Lower leg skin (tissue), 4 donors: ENCODE measurements around the gene RXRA. TPM values are rescaled to one million over a fixed set of nuclear protein-coding genes. Genes with fewer than 3 reads are reported as not detected.

ENCODE experiments used
- DNase-seq, 2 donors: peaks; one replicate each; pipeline ENCODE4 v3.0.0-alpha.2; 2019; ENCODE audit warnings: low spot score in 2 of 2
- H3K4me3 ChIP-seq: fragments of 200-600 bp; sonication (generic); 2 replicates; pipeline ENCODE4 v1.5.1; 2017; ENCODE audit warnings: mild to moderate bottlenecking, low read depth; ENCODE audit not compliant: poor library complexity, severe bottlenecking
- CTCF ChIP-seq, 3 donors: fragments of 450-650 bp; IDR thresholded peaks; one replicate each; pipeline ENCODE4 v1.5.1; 2016; ENCODE audit warnings: antibody characterized with exemption in 3 of 3, mild to moderate bottlenecking in 3 of 3, moderate library complexity in 2 of 3
- POLR2A ChIP-seq, 2 donors: fragments of 450-650 bp; IDR thresholded peaks; one replicate each; pipeline ENCODE4 v1.6.1; 2016 to 2017; ENCODE audit warnings: antibody characterized with exemption in 2 of 2, mild to moderate bottlenecking in 1 of 2, moderate library complexity in 1 of 2
- WGBS, 2 donors: methylation state at CpG; one replicate each; pipeline ENCODE4 v1.1.5; 2018; 5-methylcytosine and 5-hydroxymethylcytosine counted together
- intact Hi-C: fragments of 100-400 bp; cut with DNase I; formaldehyde crosslinking; loops from one replicate; pipeline ENCODE4 v1.15.0; 2023; ENCODE audit warnings: low total_unique reads
- total RNA-seq, 4 donors: library from RNA; depleted of rRNA; stranded (reverse); fragments of >200 nt; gene quantifications; one replicate each; pipeline ENCODE4 v1.1.0, GENCODE V29; 2016

Gene RXRA
- total RNA-seq, 4 donors from 2014 or later: 143 to 242 (median 166) TPM

- DNase-seq: no peak
- intact Hi-C loops: no loop called here
- WGBS, 2 donors: 79 to 84% methylated on average over 5 of the region's 5 CpGs
These were observed 128.2 kb downstream of the RXRA start for GRCh38 chr9:134454476-134454857.

GRCh38 chr9:134455021-134455471 lies 128.8 kb downstream of the RXRA start:
- no peak for TF ChIP-seq CTCF (IDR thresholded peaks at IDR 0.05)
- TF ChIP-seq POLR2A (IDR thresholded peaks at IDR 0.05): no peak
- H3K4me3 ChIP-seq: no peak overlapping the region
- intact Hi-C loops: no loop called here
- DNase-seq: no peak
- 84 to 95% methylated on average over 6 to 12 of the region's 13 CpGs for WGBS, 2 donors

More at GRCh38 chr9:134454476-134454857, 128.2 kb downstream of the RXRA start:
- H3K4me3 ChIP-seq: no peak overlapping the region
- TF ChIP-seq CTCF (IDR thresholded peaks at IDR 0.05): no peak
- TF ChIP-seq POLR2A (IDR thresholded peaks at IDR 0.05): no peak

GRCh38 chr9:134455537-134455933 lies 129.3 kb downstream of the RXRA start:
- WGBS, 2 donors: 72% methylated on average over 15 of the region's 15 CpGs
- H3K4me3 ChIP-seq: no peak overlapping the region
- DNase-seq: no peak
- no peak for TF ChIP-seq CTCF (IDR thresholded peaks at IDR 0.05)
- no peak for TF ChIP-seq POLR2A (IDR thresholded peaks at IDR 0.05)
- intact Hi-C loops: no loop called here

- WGBS, 2 donors: 2 to 3% methylated on average over 26 to 30 of the region's 41 CpGs
- peak in 1 of 2 donors; percentile 10 for TF ChIP-seq POLR2A (IDR thresholded peaks at IDR 0.05)
- TF ChIP-seq CTCF (IDR thresholded peaks at IDR 0.05): no peak
- H3K4me3 ChIP-seq: no peak overlapping the region
- peak; percentile 82 to 96 for DNase-seq
- intact Hi-C loops: no loop called here
These were observed 129.9 kb downstream of the RXRA start for GRCh38 chr9:134455934-134456755.

GRCh38 chr9:134456756-134457305 lies 130.6 kb downstream of the RXRA start:
- intact Hi-C loops: no loop called here

More at GRCh38 chr9:134456756-134457305, 130.6 kb downstream of the RXRA start:
- DNase-seq: no peak
- 48 to 60% methylated on average over 3 to 5 of the region's 12 CpGs for WGBS, 2 donors
- TF ChIP-seq POLR2A (IDR thresholded peaks at IDR 0.05) (no peak), CTCF (IDR thresholded peaks at IDR 0.05) (no peak)
- H3K4me3 ChIP-seq: no peak overlapping the region
